Caki2 (cell line): ENCODE results near the gene CFD. TPM values are rescaled to one million over a fixed set of nuclear protein-coding genes. Genes with fewer than 3 reads are reported as not detected.
"Not testable (repeated sequence)": the region's sequence is repeated elsewhere in the genome, so short reads cannot be mapped to it uniquely, and the experiment has no call there.

Experiments
- DNase-seq: peaks from one replicate; pipeline ENCODE4 v3.0.0-alpha.2; 2015; ENCODE audit warnings: low read depth
- in situ Hi-C: cut with HindIII; loops from 2 replicates; pipeline ENCODE4 v1.10.0; 2016; ENCODE audit warnings: low sequenced_read_pairs, low pct_unique_long_range_greater_than_20kb, mixed read lengths
- total RNA-seq: library from RNA; depleted of rRNA; stranded (reverse); fragments of >200 nt; shearing (Covaris generic); gene quantifications from 2 replicates; pipeline ENCODE4 v1.2.3, GENCODE V29; 2014; ENCODE audit warnings: low replicate concordance

Gene CFD
- total RNA-seq, 1 experiment from 2014 or later = 6.8 TPM

DNA sequence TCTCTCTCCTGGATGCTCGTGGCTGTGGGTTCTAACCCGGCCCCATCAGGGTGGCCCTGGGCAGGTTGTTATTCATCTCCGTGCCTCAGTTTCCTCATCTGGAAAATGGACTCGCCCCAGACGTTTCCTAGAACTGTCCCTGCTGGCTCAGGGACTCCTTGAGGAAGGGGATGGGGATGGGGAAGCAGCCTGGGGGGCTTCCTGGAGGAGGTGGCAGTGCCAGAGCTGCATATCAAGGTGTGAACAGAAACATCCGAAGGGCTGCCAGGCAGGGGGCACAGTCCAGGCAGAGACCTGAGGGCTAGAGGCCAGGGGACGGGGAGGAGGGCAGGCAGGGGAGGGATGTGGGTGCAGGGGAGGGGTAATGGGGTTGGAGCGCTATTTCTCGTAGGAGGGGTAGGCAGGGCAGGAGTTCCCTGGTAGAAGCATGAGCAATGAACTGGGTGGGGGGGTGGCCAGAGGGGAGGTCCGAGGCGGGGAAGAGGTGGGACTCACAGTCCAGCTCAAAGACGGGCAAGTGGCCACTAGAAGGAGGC lies 11.0 kb upstream of the CFD start:
- no peak for DNase-seq

DNA sequence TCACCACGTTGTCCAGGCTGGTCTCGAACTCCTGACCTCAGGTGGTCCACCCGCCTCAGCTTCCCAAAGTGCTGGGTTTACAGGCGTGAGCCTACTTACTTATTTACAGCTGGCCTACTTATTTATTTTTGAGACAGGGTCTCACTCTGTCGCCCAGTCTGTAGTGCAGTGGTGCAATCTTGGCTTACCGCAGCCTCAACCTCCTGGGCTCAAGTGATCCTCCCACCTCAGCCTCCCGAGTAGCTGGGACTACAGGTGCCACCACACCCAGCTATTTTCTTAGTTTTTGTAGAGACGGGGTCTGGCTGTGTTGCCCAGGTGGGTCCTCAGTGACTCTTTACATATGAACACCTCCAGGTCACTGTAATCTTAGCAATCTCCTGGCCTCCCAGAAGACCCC lies 10.3 kb upstream of the CFD start:
- DNase-seq, in situ Hi-C loops: not testable (repeated sequence)

More for the DNA sequence above, 11.0 kb upstream of the CFD start:
- in situ Hi-C loops = no loop called here

DNA sequence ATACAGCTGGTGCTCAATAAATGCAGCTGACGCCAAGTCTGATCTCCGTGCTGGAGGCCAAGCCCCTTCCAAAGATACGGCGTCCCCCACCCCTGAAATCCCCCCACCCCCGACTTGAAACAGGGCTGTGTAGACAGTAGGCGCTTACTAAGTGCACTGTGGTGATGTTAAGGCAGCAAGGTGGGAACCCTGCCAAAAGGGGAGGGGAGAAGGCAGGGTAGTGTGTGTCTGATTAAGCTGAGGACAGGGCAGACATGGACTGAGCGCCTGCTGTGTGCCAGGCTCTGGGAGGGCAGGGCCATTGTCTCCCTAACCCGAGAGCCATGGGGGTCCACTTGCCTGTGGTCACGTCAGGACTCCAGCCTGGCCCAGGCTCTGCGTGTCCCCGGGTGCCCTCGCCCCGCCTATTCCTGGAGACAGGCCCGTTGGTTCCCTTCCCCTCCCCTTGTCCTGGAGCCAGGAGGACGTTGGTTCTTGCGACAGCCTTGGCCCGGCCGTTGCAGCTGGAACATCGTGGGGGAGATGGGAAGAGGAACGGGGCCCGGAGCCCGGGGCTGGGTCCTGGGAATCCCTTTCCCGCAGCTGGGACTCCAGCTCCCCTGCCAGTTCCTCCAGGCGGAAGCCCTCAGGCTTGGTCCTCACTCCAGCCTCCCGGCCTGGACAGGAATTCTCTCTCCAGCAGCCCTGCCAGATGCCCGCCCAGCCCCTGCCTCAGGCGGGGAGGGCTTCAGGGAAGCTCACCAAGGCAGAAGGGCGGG lies 9.1 kb upstream of the CFD start:
- in situ Hi-C loops = no loop called here
- no peak for DNase-seq

DNA sequence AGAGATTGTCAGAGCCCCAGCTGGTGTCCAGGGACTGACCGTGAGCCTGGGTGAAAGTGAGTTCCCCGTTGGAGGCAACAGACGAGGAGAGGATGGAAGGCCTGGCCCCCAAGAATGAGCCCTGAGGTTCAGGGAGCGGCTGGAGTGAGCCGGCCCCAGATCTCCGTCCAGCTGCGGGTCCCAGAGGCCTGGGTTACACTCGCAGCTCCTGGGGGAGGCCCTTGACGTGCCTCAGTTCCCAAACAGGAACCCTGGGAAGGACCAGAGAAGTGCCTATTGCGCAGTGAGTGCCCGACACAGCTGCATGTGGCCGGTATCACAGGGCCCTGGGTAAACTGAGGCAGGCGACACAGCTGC lies 8.5 kb upstream of the CFD start:
- DNase-seq = no peak
- in situ Hi-C loops = no loop called here

DNA sequence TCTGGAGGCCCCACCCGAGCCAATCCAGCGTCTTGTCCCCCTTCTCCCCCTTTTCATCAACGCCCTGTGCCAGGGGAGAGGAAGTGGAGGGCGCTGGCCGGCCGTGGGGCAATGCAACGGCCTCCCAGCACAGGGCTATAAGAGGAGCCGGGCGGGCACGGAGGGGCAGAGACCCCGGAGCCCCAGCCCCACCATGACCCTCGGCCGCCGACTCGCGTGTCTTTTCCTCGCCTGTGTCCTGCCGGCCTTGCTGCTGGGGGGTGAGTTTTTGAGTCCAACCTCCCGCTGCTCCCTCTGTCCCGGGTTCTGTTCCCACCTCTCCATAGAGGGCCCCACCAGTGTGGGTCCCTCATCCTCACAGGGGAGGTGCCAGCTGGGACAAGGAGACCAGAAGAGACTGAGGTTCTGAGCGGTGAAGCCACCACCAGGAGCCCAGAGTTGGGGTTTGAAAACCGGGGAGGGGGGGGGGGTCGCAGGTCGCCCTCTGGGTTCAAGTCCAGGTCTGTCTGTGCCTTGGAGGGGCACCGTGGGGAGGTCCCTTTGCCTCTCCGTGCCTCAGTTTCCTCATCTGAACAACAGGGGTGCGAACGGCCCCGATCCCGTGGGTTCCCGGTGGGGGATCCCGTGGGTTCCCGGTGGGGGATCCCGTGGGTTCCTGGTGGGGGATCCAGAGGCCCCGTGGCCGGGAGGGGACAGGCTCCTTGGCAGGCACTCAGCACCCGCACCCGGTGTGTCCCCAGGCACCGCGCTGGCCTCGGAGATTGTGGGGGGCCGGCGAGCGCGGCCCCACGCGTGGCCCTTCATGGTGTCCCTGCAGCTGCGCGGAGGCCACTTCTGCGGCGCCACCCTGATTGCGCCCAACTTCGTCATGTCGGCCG lies 7.1 kb upstream of the CFD start, which contains the start of gene ELANE:
Gene ELANE, plus strand, starts transcription at position 168 of the 878 bp plus-strand sequence. Its CDS starts 26 bp downstream, at position 194.
- DNase-seq = no peak
- in situ Hi-C loops = no loop called here

DNA sequence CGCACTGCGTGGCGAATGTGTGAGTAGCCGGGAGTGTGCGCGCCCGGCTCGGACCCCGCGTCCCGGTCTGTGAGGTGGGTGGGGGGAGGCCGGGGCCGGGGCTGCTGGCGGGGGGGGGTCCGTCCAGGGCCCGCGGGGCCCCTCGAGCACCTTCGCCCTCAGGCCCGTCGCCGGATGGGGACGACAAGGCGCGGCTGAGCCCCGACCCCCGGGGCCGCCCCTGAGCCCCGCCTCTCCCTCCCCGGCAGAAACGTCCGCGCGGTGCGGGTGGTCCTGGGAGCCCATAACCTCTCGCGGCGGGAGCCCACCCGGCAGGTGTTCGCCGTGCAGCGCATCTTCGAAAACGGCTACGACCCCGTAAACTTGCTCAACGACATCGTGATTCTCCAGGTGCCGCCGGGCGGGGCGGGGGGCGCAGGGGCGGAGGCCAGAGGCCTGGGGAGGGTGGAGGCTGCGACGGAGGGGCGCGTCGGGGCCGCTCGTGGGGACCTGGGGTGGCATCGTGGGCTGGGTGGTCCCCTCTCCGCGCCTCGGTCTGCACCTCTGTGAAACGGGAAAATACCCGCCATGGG lies 6.4 kb upstream of the CFD start:
- no peak for DNase-seq
- in situ Hi-C loops = no loop called here

DNA sequence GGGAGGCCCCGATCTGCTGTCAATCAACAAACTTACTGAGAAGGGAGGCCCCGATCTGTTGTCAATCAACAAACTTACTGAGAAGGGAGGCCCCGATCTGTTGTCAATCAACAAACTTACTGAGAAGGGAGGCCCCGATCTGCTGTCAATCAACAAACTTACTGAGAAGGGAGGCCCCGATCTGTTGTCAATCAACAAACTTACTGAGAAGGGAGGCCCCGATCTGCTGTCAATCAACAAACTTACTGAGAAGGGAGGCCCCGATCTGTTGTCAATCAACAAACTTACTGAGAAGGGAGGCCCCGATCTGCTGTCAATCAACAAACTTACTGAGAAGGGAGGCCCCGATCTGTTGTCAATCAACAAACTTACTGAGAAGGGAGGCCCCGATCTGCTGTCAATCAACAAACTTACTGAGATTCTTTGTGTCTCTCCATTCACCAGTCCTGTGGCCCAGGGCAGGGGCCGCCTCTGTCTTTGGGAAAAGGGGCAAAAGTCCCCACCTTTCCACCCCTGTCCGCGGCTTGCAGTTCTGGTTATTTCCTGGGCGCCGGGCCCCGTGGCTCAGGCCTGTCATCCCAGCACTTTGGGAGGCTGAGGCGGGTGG lies 5.7 kb upstream of the CFD start:
- in situ Hi-C loops, DNase-seq: not testable (repeated sequence)

DNA sequence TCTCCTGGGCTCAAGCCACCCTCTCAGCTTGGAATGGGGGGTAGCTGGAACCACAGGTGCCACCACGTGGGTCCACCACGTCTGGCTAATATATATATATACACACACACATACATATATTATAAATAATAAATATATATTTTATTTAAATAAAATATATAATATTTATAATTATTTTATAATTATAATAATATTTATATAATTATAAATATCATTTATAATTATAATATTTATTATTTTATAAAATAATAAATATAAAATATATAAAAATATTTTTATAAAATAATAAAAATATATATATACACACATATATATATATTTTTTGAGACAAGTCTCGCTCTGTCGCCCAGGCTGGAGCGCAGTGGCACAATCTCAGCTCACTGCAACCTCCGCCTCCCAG lies 4.9 kb upstream of the CFD start:
- DNase-seq = no peak
- in situ Hi-C loops = no loop called here

DNA sequence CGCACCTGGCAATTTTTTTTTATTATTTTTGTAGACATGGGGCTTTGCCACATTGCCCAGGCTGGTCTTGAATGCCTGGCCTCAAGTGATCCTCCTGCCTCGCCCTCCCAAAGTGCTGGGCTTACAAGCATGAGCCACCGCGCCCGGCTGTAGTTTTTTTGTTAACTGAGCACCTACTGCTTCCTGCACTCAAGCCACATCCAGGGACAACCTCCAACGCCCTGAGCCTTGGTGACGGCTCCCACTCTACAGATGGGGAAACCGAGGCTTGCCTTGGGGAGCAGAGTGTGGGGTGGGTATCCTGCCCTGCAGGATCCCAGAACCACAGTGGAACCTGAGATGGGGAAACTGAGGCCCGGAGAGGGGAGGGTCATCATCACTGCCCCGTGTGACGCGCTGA lies 4.3 kb upstream of the CFD start:
- in situ Hi-C loops = no loop called here
- no peak for DNase-seq

DNA sequence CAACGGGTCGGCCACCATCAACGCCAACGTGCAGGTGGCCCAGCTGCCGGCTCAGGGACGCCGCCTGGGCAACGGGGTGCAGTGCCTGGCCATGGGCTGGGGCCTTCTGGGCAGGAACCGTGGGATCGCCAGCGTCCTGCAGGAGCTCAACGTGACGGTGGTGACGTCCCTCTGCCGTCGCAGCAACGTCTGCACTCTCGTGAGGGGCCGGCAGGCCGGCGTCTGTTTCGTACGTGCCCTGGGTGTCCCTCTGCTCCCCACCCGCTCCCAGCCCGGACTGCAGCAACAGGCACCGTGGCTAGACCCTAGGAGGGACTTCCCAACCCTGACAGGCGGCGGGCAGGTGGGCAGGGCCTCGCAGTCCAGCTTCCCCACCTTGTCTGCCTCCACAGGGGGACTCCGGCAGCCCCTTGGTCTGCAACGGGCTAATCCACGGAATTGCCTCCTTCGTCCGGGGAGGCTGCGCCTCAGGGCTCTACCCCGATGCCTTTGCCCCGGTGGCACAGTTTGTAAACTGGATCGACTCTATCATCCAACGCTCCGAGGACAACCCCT lies 3.8 kb upstream of the CFD start:
- no peak for DNase-seq
- in situ Hi-C loops = no loop called here

DNA sequence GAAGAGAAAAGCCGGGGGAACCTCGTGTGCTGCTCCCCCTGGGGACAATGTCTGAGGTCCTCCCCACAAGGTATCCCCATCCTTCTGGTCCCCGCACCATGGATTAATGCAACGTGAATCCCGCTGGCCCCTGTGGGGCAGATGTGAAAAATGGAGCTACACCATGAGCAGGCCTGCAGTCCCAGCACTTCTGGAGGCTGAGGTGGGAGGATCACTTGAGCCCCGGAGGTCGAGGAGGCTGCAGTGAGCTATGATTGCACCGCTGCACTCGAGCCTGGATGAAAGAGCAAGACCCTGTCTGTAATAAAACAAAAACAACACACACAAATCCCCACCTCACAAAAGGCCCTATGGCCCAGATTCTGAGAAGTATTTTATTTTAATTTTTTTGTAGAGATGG lies 1.2 kb upstream of the CFD start:
- DNase-seq = no peak
- in situ Hi-C loops = no loop called here

DNA sequence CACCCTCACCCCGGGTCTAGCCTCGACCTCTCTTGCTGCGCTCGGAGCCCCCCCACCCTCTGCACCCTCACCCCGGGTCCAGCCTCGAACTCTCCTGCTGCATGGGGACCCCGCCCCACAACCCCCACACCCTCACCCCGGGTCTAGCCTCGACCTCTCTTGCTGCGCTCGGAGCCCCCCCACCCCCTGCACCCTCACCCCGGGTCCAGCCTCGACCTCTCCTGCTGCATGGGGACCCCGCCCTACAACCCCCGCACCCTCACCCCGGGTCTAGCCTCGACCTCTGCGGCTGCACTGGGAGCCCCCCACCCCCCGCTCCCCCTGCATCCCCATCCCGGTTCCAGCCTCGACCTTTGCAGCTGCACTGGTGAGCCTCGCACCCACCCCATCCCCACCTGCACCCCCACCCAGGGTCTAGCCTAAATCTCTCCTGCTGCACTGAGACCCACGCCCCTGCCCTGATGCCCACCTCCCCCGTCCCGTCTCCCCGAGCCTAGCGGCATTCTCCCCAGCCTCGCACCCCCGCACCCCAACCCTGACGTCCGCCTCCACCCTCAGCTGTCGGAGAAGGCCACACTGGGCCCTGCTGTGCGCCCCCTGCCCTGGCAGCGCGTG lies 1.8 kb downstream of the CFD start:
- DNase-seq = no peak
- in situ Hi-C loops = no loop called here

DNA sequence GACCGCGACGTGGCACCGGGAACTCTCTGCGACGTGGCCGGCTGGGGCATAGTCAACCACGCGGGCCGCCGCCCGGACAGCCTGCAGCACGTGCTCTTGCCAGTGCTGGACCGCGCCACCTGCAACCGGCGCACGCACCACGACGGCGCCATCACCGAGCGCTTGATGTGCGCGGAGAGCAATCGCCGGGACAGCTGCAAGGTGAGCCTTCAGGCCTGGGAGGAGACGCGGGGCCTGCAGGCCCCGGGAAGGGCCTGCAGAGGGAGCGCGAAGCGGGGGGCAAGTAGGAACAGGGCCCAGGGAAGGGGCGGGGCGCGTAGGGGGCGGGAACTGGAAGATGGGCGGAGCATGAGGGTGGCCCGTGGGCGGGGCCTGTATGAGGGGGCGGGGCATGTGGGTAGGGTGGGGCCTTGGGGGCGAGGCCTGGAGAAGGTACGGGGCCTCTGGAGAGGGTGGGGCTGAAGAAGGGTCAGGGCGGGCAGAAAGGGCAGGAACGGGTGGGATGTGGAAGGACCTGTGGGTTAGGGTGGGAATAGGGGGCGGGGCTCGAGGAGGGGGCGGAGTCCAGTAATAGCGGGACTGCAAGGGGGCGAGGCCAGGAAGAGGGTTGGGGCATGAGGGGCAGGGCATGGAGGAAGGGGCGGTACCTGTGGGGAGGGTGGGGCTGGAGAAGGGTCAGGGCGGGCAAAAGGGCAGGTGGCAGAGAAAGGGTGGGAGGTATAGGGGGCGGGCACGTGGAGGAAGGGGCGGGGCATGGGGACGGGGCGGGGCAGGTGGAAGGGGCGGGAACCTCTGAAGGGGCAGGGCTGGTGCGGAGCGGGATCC lies 2.5 kb downstream of the CFD start:
- in situ Hi-C loops = no loop called here
- DNase-seq = peak; percentile 22

DNA sequence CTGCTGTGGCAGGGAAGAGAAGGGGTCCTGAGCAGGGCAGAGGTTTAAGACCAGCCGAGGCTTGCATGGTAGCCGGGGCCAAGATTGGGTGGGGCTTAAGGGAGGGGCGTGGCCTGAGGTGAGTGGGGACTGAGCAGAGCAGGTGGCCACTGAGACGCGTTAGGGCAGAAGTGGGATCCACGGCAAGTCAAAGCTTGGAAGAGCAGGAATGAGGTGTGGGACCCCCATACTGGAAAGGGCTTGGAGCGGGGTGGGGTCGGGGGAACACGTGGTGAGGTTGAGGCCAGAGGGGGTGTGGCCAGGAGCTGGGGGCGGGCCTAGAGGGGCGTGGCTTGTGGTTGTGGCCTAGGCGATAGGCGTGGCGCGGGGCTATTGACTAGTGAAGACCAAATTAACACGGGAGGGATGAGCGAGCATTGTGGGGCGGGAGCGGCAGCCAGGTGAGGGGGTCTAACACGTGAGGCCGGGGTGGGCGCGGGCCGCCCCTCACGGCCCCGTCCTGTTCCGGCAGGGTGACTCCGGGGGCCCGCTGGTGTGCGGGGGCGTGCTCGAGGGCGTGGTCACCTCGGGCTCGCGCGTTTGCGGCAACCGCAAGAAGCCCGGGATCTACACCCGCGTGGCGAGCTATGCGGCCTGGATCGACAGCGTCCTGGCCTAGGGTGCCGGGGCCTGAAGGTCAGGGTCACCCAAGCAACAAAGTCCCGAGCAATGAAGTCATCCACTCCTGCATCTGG lies 3.3 kb downstream of the CFD start:
- in situ Hi-C loops = no loop called here
- DNase-seq = no peak

DNA sequence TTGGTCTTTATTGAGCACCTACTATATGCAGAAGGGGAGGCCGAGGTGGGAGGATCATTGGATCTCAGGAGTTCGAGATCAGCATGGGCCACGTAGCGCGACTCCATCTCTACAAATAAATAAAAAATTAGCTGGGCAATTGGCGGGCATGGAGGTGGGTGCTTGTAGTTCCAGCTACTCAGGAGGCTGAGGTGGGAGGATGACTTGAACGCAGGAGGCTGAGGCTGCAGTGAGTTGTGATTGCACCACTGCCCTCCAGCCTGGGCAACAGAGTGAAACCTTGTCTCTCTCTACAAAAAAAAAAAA lies 3.8 kb downstream of the CFD start:
- DNase-seq = no peak
- in situ Hi-C loops = no loop called here

DNA sequence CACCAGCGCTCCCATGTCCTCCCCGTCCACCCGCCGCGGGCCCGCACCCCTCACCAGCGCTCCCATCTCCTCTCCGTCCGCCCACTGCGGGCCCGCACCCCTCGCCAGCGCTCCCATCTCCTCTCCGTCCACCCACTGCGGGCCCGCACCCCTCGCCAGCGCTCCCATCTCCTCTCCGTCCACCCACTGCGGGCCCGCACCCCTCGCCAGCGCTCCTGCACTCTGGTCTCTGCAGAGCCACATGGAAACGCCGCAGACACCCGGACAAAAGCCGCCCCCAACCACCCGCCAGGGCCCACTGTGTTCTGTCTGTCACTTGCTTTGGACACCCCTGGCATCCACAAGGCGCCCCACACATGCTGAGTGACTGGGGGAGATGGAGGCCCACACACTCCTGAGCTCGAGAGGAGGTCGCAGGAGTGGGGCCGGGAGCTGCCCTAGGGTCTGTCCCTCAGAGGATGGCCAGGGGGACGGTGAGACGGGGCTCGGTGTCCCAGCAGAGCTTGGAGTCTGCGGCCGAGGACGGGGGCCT lies 7.4 kb downstream of the CFD start:
- in situ Hi-C loops = no loop called here
- no peak for DNase-seq
